ENCODE measurements around the gene AGPAT1. TPM values are rescaled to one million over a fixed set of nuclear protein-coding genes. Genes with fewer than 3 reads are reported as not detected.

Gene AGPAT1
- total RNA-seq, 1 donor from 2014 or later: 63.2 TPM

GRCh38 chr6:32181148-32181702, 5.3 kb upstream of the AGPAT1 start:
- peaks cover 48% of the 10 kb centered on the region for H3K4me1 Mint-ChIP-seq
- DNase-seq (ENCODE audit: low spot score in 2 of 2, unreplicated experiment in 2 of 2): no peak
- no peaks in the 10 kb centered on the region for H3K27me3 Mint-ChIP-seq (ENCODE audit: low read depth)
- peaks cover 15% of the 10 kb centered on the region for H3K36me3 Mint-ChIP-seq
- TF ChIP-seq, protein P1, sequence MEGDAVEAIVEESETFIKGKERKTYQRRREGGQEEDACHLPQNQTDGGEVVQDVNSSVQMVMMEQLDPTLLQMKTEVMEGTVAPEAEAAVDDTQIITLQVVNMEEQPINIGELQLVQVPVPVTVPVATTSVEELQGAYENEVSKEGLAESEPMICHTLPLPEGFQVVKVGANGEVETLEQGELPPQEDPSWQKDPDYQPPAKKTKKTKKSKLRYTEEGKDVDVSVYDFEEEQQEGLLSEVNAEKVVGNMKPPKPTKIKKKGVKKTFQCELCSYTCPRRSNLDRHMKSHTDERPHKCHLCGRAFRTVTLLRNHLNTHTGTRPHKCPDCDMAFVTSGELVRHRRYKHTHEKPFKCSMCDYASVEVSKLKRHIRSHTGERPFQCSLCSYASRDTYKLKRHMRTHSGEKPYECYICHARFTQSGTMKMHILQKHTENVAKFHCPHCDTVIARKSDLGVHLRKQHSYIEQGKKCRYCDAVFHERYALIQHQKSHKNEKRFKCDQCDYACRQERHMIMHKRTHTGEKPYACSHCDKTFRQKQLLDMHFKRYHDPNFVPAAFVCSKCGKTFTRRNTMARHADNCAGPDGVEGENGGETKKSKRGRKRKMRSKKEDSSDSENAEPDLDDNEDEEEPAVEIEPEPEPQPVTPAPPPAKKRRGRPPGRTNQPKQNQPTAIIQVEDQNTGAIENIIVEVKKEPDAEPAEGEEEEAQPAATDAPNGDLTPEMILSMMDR (IDR thresholded peaks at IDR 0.05; ENCODE audit: unreplicated experiment): no peak
- H3K27ac Mint-ChIP-seq: peak overlapping the region; percentile 15
- no peaks in the 10 kb centered on the region for H3K9me3 Mint-ChIP-seq
- no peak overlapping the region for H3K4me3 Mint-ChIP-seq

- no peak overlapping the region for H3K27ac Mint-ChIP-seq
- TF ChIP-seq, protein P1 (IDR thresholded peaks at IDR 0.05; ENCODE audit: unreplicated experiment): no peak
- H3K4me3 Mint-ChIP-seq: peak overlapping the region; percentile 92
- H3K4me1 Mint-ChIP-seq: peaks cover 45% of the 10 kb centered on the region
- peaks cover 11% of the 10 kb centered on the region for H3K36me3 Mint-ChIP-seq
- no peaks in the 10 kb centered on the region for H3K9me3 Mint-ChIP-seq
- no peak for DNase-seq (ENCODE audit: low spot score in 2 of 2, unreplicated experiment in 2 of 2)
- no peaks in the 10 kb centered on the region for H3K27me3 Mint-ChIP-seq (ENCODE audit: low read depth)
Measured at GRCh38 chr6:32179766-32180405, 4.0 kb upstream of the AGPAT1 start.

- peaks cover 47% of the 10 kb centered on the region for H3K4me1 Mint-ChIP-seq
- H3K9me3 Mint-ChIP-seq: no peaks in the 10 kb centered on the region
- no peak for DNase-seq (ENCODE audit: low spot score in 2 of 2, unreplicated experiment in 2 of 2)
Measured at GRCh38 chr6:32178547-32179440, 2.9 kb upstream of the AGPAT1 start.

GRCh38 chr6:32177788-32178546, 2.1 kb upstream of the AGPAT1 start, which contains the start of gene RNF5:
RNF5 (plus strand) TSS chr6:32178405; CDS start chr6:32178512, 107 bp downstream.
- peak; percentile 85 to 87 for DNase-seq (ENCODE audit: low spot score in 2 of 2, unreplicated experiment in 2 of 2)
- Mint-ChIP-seq H3K27ac (peak within 1 kb of the TSS; percentile 98), H3K9me3 (no peaks in the 10 kb centered on the region), H3K4me3 (peak within 1 kb of the TSS; percentile 92), H3K4me1 (peaks cover 54% of the 10 kb centered on the region), H3K36me3 (peaks cover 11% of the 10 kb centered on the region), H3K27me3 (ENCODE audit: low read depth) (no peaks in the 10 kb centered on the region)
- TF ChIP-seq, protein P1 (IDR thresholded peaks at IDR 0.05; ENCODE audit: unreplicated experiment): no peak

More at GRCh38 chr6:32178547-32179440, 2.9 kb upstream of the AGPAT1 start:
- Mint-ChIP-seq H3K4me3 (peak overlapping the region; percentile 92), H3K27me3 (ENCODE audit: low read depth) (no peaks in the 10 kb centered on the region), H3K27ac (peak overlapping the region; percentile 98), H3K36me3 (peaks cover 11% of the 10 kb centered on the region)
- TF ChIP-seq, protein P1 (IDR thresholded peaks at IDR 0.05; ENCODE audit: unreplicated experiment): no peak

GRCh38 chr6:32177183-32177787, 1.4 kb upstream of the AGPAT1 start:
- no peaks in the 10 kb centered on the region for H3K27me3 Mint-ChIP-seq (ENCODE audit: low read depth)
- peaks cover 8% of the 10 kb centered on the region for H3K36me3 Mint-ChIP-seq
- peak overlapping the region; percentile 92 for H3K4me3 Mint-ChIP-seq
- no peaks in the 10 kb centered on the region for H3K9me3 Mint-ChIP-seq
- peaks cover 59% of the 10 kb centered on the region for H3K4me1 Mint-ChIP-seq
- TF ChIP-seq, protein P1 (IDR thresholded peaks at IDR 0.05; ENCODE audit: unreplicated experiment): no peak
- H3K27ac Mint-ChIP-seq: peak overlapping the region; percentile 98
- DNase-seq (ENCODE audit: low spot score in 2 of 2, unreplicated experiment in 2 of 2): no peak
